Measurements from ENCODE around the gene MAGI2.

Gene MAGI2

GRCh38 chr7:78635026-78635793 lies 818.3 kb downstream of the MAGI2 start:
- Histone ChIP-seq H3K36me3 (ENCODE audit: insufficient read depth, low read length) (no peaks in the 10 kb centered on the region), H3F3A (ENCODE audit: low read depth) (no peaks in the 10 kb centered on the region), H3K9ac (ENCODE audit: low read depth, low read length, poor library complexity, severe bottlenecking) (no peak overlapping the region), H4K20me1 (ENCODE audit: insufficient read depth, low read length, poor library complexity, severe bottlenecking) (no peaks in the 10 kb centered on the region), H2AFZ (ENCODE audit: low read length) (no peak overlapping the region), H3K9me3 (ENCODE audit: insufficient read depth, low read depth, low read length) (no peaks in the 10 kb centered on the region), H3K27me3 (ENCODE audit: insufficient read depth, low read length, poor library complexity, severe bottlenecking) (no peaks in the 10 kb centered on the region), H3K9me2 (replicated peaks; ENCODE audit: low read depth, low read length) (no peaks in the 10 kb centered on the region), H3K79me2 (ENCODE audit: insufficient read depth, low read length) (no peaks in the 10 kb centered on the region), H3K4me2 (ENCODE audit: low read depth, low read length, poor library complexity, severe bottlenecking) (no peak overlapping the region), H3K4me1 (ENCODE audit: insufficient read depth, low read length, poor library complexity, severe bottlenecking) (no peaks in the 10 kb centered on the region), H3K4me3 (ENCODE audit: low read length, poor library complexity, severe bottlenecking) (no peak overlapping the region)
- no peak for TF ChIP-seq EZH2phosphoT487 (IDR thresholded peaks at IDR 0.05; ENCODE audit: borderline replicate concordance)
- no peak for TF ChIP-seq CTCF (conservative IDR thresholded peaks at IDR 0.05; ENCODE audit: low read length)

- no peaks in the 10 kb centered on the region for H3K36me3 ChIP-seq (ENCODE audit: insufficient read depth, low read length)
- H3K79me2 ChIP-seq (ENCODE audit: insufficient read depth, low read length) = no peaks in the 10 kb centered on the region
- H3K9ac ChIP-seq (ENCODE audit: low read depth, low read length, poor library complexity, severe bottlenecking) = no peak overlapping the region
- H3K27me3 ChIP-seq (ENCODE audit: insufficient read depth, low read length, poor library complexity, severe bottlenecking) = no peaks in the 10 kb centered on the region
- H4K20me1 ChIP-seq (ENCODE audit: insufficient read depth, low read length, poor library complexity, severe bottlenecking) = no peaks in the 10 kb centered on the region
- no peaks in the 10 kb centered on the region for H3K9me3 ChIP-seq (ENCODE audit: insufficient read depth, low read depth, low read length)
- no peak overlapping the region for H3K4me3 ChIP-seq (ENCODE audit: low read length, poor library complexity, severe bottlenecking)
- H3K4me1 ChIP-seq (ENCODE audit: insufficient read depth, low read length, poor library complexity, severe bottlenecking) = no peaks in the 10 kb centered on the region
- TF ChIP-seq CTCF (conservative IDR thresholded peaks at IDR 0.05; ENCODE audit: low read length) = no peak
- no peak for TF ChIP-seq EZH2phosphoT487 (IDR thresholded peaks at IDR 0.05; ENCODE audit: borderline replicate concordance)
- no peak overlapping the region for H3K4me2 ChIP-seq (ENCODE audit: low read depth, low read length, poor library complexity, severe bottlenecking)
- H3K9me2 ChIP-seq (replicated peaks; ENCODE audit: low read depth, low read length) = no peaks in the 10 kb centered on the region
- H3F3A ChIP-seq (ENCODE audit: low read depth) = no peaks in the 10 kb centered on the region
- no peak overlapping the region for H2AFZ ChIP-seq (ENCODE audit: low read length)
These were observed 819.4 kb downstream of the MAGI2 start for GRCh38 chr7:78634093-78634492.

- Histone ChIP-seq H3K4me3 (ENCODE audit: low read length, poor library complexity, severe bottlenecking) (no peak overlapping the region), H3K36me3 (ENCODE audit: insufficient read depth, low read length) (no peaks in the 10 kb centered on the region), H3K79me2 (ENCODE audit: insufficient read depth, low read length) (no peaks in the 10 kb centered on the region), H2AFZ (ENCODE audit: low read length) (no peak overlapping the region), H3K9ac (ENCODE audit: low read depth, low read length, poor library complexity, severe bottlenecking) (no peak overlapping the region), H3F3A (ENCODE audit: low read depth) (no peaks in the 10 kb centered on the region), H3K27me3 (ENCODE audit: insufficient read depth, low read length, poor library complexity, severe bottlenecking) (no peaks in the 10 kb centered on the region), H3K9me3 (ENCODE audit: insufficient read depth, low read depth, low read length) (no peaks in the 10 kb centered on the region), H4K20me1 (ENCODE audit: insufficient read depth, low read length, poor library complexity, severe bottlenecking) (no peaks in the 10 kb centered on the region), H3K4me1 (ENCODE audit: insufficient read depth, low read length, poor library complexity, severe bottlenecking) (no peaks in the 10 kb centered on the region), H3K4me2 (ENCODE audit: low read depth, low read length, poor library complexity, severe bottlenecking) (no peak overlapping the region), H3K9me2 (replicated peaks; ENCODE audit: low read depth, low read length) (no peaks in the 10 kb centered on the region)
- no peak for TF ChIP-seq EZH2phosphoT487 (IDR thresholded peaks at IDR 0.05; ENCODE audit: borderline replicate concordance)
These were observed 832.5 kb downstream of the MAGI2 start for GRCh38 chr7:78620920-78621319.

- Histone ChIP-seq H3K9me2 (replicated peaks; ENCODE audit: low read depth, low read length) (no peaks in the 10 kb centered on the region), H2AFZ (ENCODE audit: low read length) (no peak overlapping the region), H3F3A (ENCODE audit: low read depth) (no peaks in the 10 kb centered on the region), H3K36me3 (ENCODE audit: insufficient read depth, low read length) (no peaks in the 10 kb centered on the region), H3K9ac (ENCODE audit: low read depth, low read length, poor library complexity, severe bottlenecking) (no peak overlapping the region), H3K27me3 (ENCODE audit: insufficient read depth, low read length, poor library complexity, severe bottlenecking) (no peaks in the 10 kb centered on the region), H3K4me2 (ENCODE audit: low read depth, low read length, poor library complexity, severe bottlenecking) (no peak overlapping the region), H3K4me1 (ENCODE audit: insufficient read depth, low read length, poor library complexity, severe bottlenecking) (no peaks in the 10 kb centered on the region), H3K79me2 (ENCODE audit: insufficient read depth, low read length) (no peaks in the 10 kb centered on the region), H4K20me1 (ENCODE audit: insufficient read depth, low read length, poor library complexity, severe bottlenecking) (no peaks in the 10 kb centered on the region), H3K9me3 (ENCODE audit: insufficient read depth, low read depth, low read length) (no peaks in the 10 kb centered on the region), H3K4me3 (ENCODE audit: low read length, poor library complexity, severe bottlenecking) (no peak overlapping the region)
- TF ChIP-seq CTCF (conservative IDR thresholded peaks at IDR 0.05; ENCODE audit: low read length) (no peak), EZH2phosphoT487 (IDR thresholded peaks at IDR 0.05; ENCODE audit: borderline replicate concordance) (no peak)
These were observed 836.9 kb downstream of the MAGI2 start for GRCh38 chr7:78616539-78616938.

Measured in Loucy (cell line).